ENCODE results near the gene UBTD2.
"Not testable (repeated sequence)": the region's sequence is repeated elsewhere in the genome, so short reads cannot be mapped to it uniquely, and the experiment has no call there.

The UBTD2 gene

DNA sequence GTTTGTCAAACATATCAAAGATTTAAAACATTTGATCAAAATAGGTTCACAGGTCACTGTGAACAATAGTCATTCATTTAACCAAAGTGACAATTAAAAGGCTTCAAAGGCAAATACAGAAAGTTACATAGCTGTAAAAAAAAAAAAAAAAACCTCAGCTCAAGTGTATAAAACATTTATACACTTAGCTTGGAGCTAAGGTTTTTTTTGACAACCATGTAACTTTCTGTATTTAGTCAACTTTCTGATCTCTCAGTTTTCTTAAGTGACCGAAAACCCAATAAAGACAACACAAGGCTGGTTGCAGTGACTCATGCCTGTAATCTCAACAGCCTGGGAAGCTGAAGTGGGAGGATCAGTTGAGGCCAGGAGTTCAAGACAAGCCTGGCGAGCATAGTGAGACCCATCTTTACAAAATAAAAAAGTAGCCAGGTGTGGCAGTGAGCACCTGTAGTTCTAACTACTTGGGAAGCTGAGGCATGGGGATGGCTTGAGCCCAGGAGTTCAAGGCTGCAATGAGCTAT lies 16.4 kb upstream of the UBTD2 start:
- in situ Hi-C loops (cut with HindIII; ENCODE audit: low pct_ligation_motif_present, low sequenced_read_pairs), result no loop called here
- H3K4me3 ChIP-seq (ENCODE audit: low read depth, low read length), result no peak overlapping the region
- no peaks in the 10 kb centered on the region for H3K36me3 ChIP-seq (replicated peaks)
- no peak overlapping the region for H3K27ac ChIP-seq
- no peaks in the 10 kb centered on the region for H3K27me3 ChIP-seq (replicated peaks)
- peak; percentile 79 for DNase-seq
- TF ChIP-seq, protein P1, sequence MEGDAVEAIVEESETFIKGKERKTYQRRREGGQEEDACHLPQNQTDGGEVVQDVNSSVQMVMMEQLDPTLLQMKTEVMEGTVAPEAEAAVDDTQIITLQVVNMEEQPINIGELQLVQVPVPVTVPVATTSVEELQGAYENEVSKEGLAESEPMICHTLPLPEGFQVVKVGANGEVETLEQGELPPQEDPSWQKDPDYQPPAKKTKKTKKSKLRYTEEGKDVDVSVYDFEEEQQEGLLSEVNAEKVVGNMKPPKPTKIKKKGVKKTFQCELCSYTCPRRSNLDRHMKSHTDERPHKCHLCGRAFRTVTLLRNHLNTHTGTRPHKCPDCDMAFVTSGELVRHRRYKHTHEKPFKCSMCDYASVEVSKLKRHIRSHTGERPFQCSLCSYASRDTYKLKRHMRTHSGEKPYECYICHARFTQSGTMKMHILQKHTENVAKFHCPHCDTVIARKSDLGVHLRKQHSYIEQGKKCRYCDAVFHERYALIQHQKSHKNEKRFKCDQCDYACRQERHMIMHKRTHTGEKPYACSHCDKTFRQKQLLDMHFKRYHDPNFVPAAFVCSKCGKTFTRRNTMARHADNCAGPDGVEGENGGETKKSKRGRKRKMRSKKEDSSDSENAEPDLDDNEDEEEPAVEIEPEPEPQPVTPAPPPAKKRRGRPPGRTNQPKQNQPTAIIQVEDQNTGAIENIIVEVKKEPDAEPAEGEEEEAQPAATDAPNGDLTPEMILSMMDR (IDR thresholded peaks at IDR 0.05; ENCODE audit: low read depth, low read length, missing control alignments), result no peak

DNA sequence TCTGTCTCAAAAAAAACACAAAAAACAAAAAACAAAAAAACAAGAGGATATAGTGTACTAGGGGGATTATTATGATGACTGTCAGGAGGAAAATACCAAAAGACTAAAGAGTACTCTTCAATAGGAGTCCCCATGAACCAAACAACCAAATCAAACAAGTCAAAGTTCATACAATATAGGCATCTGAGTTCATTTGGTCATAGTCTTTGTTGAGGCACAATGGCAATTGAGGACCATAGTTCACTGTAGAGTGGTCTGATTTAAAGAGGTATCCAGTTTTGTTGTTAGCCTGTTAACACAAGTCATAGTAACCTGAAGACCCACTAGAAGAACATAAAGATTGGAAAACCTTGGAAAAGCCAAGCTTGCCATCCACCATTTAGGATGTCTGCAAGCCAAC lies 11.3 kb upstream of the UBTD2 start:
- Histone ChIP-seq H3K4me3 (ENCODE audit: low read depth, low read length) (no peak overlapping the region), H3K27me3 (replicated peaks) (no peaks in the 10 kb centered on the region), H3K27ac (no peak overlapping the region), H3K36me3 (replicated peaks) (no peaks in the 10 kb centered on the region)
- no peak for DNase-seq
- in situ Hi-C loops (cut with HindIII; ENCODE audit: low pct_ligation_motif_present, low sequenced_read_pairs), result no loop called here
- TF ChIP-seq, protein P1 (IDR thresholded peaks at IDR 0.05; ENCODE audit: low read depth, low read length, missing control alignments), result no peak

DNA sequence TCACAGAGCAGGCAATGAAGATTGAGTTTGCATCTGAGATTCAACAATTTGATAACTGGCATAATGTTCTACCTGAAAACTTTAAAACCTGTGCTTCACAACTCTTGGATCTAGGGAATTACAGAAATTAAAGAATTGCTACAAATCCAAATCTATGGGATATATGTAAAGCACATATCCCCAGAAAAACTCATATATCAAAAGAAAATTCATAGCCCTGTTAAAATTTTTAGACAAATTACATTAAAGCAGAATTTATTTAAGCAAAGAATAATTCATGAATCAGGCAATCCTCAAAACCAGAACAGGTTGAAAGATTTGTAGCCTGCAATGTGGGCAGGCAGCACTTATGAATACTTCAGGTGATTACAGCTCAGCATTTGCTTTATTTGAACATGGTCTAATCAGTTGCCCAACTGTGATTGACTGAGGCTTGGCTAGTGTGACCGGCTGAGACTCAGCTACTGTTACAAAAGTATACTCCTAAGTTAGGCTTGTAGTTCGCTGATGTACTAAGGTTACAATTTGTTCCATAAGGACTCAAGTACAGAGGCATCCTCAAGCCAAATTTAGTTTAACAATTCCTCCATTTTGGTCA lies 10.3 kb upstream of the UBTD2 start:
- Histone ChIP-seq H3K36me3 (replicated peaks) (no peaks in the 10 kb centered on the region), H3K27me3 (replicated peaks) (no peaks in the 10 kb centered on the region), H3K27ac (no peak overlapping the region), H3K4me3 (ENCODE audit: low read depth, low read length) (no peak overlapping the region)
- no peak for DNase-seq
- in situ Hi-C loops (cut with HindIII; ENCODE audit: low pct_ligation_motif_present, low sequenced_read_pairs), result no loop called here
- TF ChIP-seq, protein P1 (IDR thresholded peaks at IDR 0.05; ENCODE audit: low read depth, low read length, missing control alignments), result no peak

DNA sequence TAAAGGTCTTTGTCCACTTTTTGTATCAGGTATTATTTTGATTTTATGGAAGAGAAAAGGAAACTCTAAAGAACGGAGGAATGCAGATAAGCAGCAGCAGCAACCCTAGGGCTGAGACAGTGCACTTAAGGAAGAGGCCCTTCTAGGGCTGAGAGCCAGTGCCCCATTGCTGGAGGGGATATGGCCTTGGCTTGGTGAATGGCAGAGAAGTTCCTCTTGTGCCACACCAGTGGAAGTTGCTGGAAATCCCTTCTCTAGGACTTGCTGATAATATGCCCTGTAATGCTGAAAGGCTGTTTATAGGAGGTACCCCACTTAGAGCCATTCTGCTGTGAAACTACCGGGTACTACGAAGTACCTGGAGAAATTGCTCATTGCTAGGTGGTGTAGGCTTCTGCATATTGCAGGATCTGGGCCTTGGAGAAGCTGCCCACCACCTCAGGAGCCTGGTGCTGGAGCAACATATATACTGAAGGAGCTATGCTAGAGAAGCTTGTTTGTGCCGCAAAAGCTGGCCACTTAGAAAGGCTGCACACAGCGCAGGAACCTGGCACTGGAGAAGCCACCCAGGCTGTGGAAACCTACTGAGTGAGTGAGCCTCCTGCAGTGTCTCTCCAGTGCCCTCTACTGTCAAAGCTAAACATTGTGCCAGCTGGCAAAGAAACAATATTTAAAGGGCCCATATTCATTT lies 9.6 kb upstream of the UBTD2 start:
- in situ Hi-C loops (cut with HindIII; ENCODE audit: low pct_ligation_motif_present, low sequenced_read_pairs), result no loop called here
- H3K27ac ChIP-seq, result no peak overlapping the region
- H3K27me3 ChIP-seq (replicated peaks), result no peaks in the 10 kb centered on the region
- no peak overlapping the region for H3K4me3 ChIP-seq (ENCODE audit: low read depth, low read length)
- no peaks in the 10 kb centered on the region for H3K36me3 ChIP-seq (replicated peaks)
- peak; percentile 64 for DNase-seq
- TF ChIP-seq, protein P1 (IDR thresholded peaks at IDR 0.05; ENCODE audit: low read depth, low read length, missing control alignments), result peak; percentile 90

DNA sequence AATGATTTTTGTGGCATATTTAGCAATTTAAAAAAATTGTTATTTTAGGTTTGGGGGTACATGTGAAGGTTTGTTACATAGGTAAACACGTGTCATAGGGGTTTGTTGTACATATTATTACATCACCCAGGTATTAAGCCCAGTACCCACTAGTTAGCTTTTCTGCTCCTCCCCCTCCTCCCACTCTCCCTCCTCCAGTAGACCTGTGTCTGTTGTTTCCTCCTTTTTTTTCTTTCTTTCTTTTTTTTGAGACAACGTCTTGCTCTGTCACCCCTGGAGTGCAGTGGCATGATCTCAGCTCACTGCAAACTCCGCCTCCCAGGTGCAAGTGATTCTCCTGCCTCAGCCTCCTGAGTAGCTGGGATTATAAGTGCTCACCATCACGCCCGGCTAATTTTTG lies 8.3 kb upstream of the UBTD2 start:
- DNase-seq; H3K27ac ChIP-seq; H3K4me3 ChIP-seq (ENCODE audit: low read depth, low read length); H3K36me3 ChIP-seq (replicated peaks); H3K27me3 ChIP-seq (replicated peaks); in situ Hi-C loops (cut with HindIII; ENCODE audit: low pct_ligation_motif_present, low sequenced_read_pairs): not testable (repeated sequence)

DNA sequence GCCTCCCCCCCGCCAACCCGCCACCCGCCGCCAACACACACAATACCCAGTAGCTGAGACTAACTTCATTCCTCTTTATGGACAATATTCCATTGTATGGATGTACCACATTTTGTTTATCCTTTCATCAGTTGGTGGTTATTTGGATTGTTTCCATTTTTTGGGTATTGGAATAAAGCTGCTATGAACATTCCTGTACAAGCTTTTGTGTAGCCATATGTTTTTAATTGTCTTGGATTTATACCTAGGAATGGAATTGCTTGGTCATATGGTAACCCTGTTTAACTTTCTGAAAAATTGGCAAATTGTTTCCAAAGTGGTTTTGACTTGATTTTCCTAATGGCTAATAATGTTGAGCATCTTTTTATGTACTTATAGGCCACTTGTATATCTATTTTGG lies 4.9 kb upstream of the UBTD2 start:
- Histone ChIP-seq H3K27ac (no peak overlapping the region), H3K36me3 (replicated peaks) (no peaks in the 10 kb centered on the region), H3K27me3 (replicated peaks) (no peaks in the 10 kb centered on the region), H3K4me3 (ENCODE audit: low read depth, low read length) (no peak overlapping the region)
- DNase-seq, result no peak
- in situ Hi-C loops (cut with HindIII; ENCODE audit: low pct_ligation_motif_present, low sequenced_read_pairs), result no loop called here
- TF ChIP-seq, protein P1 (IDR thresholded peaks at IDR 0.05; ENCODE audit: low read depth, low read length, missing control alignments), result no peak

DNA sequence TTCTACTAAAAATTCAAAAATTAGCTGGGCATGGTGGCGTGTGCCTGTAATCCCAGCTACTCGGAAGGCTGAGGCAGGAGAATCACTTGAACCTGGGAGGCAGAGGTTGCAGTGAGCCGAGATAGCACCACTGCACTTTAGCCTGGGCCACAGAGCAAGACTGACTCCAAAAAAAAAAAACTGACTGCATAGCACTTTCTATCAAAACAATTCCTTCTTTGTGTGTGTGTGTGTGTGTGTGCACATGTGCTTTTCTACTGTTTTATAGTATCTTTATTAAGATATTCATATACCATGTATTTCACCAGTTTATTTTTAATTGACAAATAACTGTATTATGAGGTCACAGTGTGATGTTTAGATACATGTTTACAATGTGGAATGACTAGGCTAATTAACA lies 3.6 kb upstream of the UBTD2 start:
- H3K4me3 ChIP-seq (ENCODE audit: low read depth, low read length); DNase-seq; H3K27ac ChIP-seq; H3K27me3 ChIP-seq (replicated peaks); H3K36me3 ChIP-seq (replicated peaks); in situ Hi-C loops (cut with HindIII; ENCODE audit: low pct_ligation_motif_present, low sequenced_read_pairs): not testable (repeated sequence)
